GM19025 (cell line): ENCODE data around the gene FNDC3A.
A peak's percentile ranks its signal among the peaks of the same experiment; 100 is the strongest.

Source experiments
- ATAC-seq: cut with Tn5 transposase; IDR thresholded peaks from one replicate; pipeline ENCODE4 v1.9.1; 2021; ENCODE audit warnings: mild to moderate bottlenecking, low read depth, moderate library complexity; ENCODE audit not compliant: unreplicated experiment

The FNDC3A gene

DNA sequence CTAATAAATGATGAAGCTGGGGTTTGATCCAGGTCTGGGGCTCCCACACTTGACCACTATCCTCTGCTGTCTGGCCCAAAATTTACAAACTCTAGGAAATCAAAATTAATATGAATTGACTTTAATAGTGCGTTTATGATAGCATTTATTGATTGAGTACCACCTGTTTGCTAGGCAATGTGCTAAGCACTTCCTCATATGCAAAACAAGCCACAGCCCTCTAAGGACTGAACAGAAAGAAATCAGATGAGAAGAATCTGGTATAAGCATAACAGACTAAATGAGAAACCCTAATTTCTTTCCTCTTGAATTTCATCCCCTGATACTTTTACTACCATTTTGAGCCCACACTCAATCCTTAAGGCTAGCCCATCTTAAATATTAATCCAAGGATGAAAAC, 237.8 kb downstream of the FNDC3A start:
- no peak for ATAC-seq

DNA sequence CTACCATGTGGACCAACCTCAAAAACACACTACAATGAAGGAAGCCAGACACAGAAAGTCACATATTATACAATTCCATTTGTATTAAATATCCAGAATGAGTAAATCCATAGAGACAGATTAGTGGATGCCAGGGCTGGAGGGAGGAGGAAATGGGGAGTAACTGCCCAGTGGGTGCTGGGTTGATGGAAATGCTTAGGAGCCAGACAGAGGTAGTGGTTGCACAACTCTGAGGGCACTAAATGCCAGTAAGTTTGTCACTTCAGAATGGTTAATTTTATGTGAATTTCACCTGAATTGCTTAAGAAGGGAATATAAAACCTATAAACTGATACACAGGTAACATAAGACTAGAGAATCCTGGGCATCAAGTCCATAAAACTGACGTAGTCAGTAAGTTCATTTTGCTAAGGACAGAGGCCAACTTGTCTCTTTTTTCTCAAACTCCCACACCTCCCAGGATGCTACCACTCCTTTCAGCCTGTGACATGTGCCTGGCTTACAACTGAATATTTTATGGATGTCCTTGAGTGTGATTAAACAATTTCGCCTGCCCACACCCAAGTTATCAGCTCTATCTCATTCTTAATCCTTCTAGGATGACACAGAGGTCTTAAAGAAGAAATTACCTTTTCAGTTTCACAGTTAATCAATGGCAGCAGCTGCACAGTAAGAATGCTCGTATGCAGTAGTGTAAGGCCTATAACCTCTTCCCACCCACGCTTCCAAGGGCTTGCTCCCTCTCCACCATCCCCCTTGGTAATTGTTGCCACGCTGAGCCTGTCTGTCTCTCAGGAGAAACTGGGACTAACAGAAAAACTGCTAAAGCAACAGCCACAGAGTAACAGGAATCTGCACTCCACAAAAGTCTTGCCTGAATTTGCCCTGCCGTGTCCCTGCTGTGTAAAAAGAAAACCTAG, 238.5 kb downstream of the FNDC3A start:
- ATAC-seq: no peak

GRCh38 chr13:49214917-49215376, 239.2 kb downstream of the FNDC3A start:
- peak; percentile 65 for ATAC-seq

GRCh38 chr13:49216334-49216733, 240.6 kb downstream of the FNDC3A start:
- ATAC-seq: no peak

GRCh38 chr13:49217962-49218492, 242.3 kb downstream of the FNDC3A start:
- ATAC-seq: no peak

DNA sequence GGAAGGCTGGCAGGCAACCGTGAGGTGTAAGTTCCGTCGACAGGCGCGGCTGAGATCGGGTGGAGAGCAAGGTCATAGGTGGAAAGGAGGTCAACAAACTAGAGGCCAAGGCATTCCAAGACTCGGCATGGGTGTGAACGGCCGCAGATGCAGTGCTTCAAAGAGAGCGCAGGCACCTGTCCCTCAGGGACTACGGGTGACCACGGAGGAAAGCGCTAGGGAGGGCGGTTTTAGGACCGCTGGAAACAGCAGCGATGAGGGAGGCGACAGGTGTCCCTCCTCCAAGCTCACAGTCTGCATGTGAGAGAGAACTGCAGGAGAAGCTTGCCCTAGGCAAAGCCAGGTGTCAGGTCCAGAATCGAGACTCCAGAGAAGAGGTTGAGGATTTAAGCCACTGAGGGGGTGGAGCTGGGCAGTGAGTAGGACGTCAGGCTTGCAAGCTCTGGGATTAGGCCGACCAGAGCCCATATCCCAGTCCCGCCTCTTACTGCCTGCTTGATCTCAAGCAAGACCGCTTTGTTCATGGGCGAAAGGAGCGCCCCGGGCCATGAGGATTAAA, 242.9 kb downstream of the FNDC3A start:
- ATAC-seq: no peak

DNA sequence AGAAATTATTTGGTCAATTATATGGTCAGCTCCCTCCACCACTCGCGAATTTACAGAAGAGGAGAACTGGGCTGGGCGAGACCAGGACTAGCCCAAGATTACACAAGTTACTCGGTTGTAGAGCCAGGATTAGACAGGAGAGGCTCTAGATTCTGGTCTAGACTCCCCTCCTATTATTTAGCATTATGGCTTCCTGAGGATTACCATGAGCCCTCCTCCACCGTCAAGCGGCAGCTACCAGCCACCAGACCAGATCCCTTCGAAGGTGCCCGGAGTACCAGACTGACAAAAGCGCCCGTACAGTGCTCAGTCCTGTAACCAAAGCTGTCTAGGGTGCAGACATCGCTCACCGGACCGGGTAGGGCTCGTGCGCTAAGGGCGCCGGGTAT, 243.9 kb downstream of the FNDC3A start:
- ATAC-seq: no peak

- no peak for ATAC-seq
Observed at GRCh38 chr13:49220036-49220855, 244.5 kb downstream of the FNDC3A start, which contains the start of gene MLNR. Gene MLNR, plus strand, starts transcription at chr13:49220338. Its CDS starts 0 bp downstream, at chr13:49220338.

- no peak for ATAC-seq
Observed at GRCh38 chr13:49220856-49221589, 245.3 kb downstream of the FNDC3A start.

DNA sequence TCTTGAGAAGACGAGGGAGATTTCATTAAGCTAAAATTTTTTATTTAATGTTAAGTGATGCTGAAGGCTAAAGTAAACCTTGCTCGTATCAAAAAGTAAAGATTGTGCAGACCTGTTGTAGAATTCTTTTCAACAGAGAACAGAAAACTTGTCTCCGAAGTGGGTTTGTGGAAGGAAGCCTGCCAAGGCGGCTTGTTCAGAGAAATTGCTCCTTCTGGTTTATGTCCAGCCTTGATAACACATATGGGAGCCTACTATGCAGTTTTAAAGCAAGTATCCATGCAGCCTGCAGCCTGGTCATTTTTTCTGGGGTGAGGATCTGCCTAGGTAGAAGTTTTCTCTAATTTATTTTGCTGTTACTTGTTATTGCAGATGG, 245.9 kb downstream of the FNDC3A start:
- no peak for ATAC-seq

DNA sequence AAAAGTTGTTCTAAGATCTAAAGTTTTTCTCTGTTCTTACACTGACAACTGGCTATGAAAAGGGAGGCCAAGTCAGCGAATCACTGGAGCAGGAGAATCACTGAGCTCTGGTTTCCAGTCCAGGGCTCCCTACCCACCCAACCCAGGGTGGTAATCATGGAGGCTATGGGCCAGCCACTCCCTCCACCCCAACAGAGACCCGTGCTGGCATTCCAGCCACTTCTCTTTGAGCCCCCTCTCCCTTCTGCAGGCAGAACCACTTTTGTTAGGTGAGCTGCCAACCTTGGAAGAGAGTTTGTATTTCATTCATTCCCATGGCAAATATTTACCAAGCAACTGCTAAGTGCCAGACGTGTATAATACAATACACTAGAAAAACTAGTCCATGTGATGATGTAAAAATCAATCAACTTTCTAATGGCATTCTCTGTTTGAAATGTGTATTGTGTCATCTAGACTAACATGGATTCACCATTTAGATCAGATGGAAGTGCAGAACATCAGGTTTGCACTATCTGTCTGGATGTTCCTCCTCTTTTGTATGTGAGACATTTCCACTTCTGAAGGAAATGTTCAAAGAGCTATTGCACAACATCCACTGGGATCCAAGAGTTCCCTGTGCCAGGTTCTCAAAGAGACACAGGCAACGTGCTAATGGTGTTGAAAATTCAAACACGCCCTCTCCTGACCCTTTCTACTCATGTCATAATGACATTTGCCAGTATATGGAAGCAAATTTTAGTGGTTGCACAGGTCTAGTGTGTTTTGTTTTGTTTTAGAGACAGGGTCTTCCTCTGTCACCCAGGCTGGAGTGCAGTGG, 249.7 kb downstream of the FNDC3A start:
- ATAC-seq: no peak

GRCh38 chr13:49226613-49227012, 250.9 kb downstream of the FNDC3A start:
- no peak for ATAC-seq

- ATAC-seq: no peak
Observed at GRCh38 chr13:49234741-49235140, 259.0 kb downstream of the FNDC3A start.

DNA sequence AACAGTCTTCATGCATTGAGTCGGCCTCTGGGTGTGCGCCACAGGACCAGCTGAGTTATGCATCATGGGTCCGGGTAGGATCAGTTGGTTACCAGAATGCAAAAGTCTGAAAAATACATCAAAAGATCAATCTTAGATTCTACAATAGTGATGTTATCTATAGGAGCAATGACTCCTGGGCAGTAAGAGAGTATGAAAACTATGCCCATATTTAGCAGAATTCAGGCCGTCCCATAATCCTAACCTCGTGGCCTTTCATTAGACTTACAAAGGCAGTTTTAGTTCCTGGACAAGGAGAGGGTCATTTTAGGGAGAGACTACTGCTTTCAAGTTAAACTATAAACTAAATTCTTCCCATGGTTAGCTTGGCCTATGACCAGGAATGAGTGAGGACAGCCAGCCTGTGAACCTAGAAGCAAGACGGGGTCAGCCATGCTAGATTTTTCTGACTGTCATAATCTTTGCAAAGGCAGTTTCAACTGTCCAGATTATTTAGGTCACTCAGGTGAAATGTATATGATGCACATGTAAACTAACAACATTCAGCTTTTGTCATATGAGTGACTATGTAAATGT, 260.2 kb downstream of the FNDC3A start:
- no peak for ATAC-seq

DNA sequence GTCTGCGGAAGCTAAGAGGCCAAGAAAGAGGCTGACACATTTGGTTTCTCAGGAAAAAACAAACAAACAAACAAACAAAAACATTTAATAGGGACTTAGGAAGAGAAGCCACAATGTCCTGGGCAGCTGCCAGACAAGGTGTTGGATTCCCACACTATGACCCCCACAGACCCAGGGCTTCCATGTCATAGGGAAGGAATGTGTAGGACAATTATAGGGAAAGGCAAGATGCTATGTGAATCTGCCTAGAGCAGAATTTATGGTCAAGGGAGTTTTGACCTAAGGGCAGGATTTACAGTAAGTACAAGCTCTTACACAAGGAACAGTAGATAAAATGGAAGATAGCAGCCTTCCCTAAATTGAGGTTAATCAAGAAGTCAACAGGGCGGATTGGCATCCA, 262.9 kb downstream of the FNDC3A start:
- no peak for ATAC-seq

- ATAC-seq: no peak
Observed at GRCh38 chr13:49240017-49240416, 264.3 kb downstream of the FNDC3A start.

- ATAC-seq: no peak
Observed at GRCh38 chr13:49241296-49241695, 265.6 kb downstream of the FNDC3A start.

DNA sequence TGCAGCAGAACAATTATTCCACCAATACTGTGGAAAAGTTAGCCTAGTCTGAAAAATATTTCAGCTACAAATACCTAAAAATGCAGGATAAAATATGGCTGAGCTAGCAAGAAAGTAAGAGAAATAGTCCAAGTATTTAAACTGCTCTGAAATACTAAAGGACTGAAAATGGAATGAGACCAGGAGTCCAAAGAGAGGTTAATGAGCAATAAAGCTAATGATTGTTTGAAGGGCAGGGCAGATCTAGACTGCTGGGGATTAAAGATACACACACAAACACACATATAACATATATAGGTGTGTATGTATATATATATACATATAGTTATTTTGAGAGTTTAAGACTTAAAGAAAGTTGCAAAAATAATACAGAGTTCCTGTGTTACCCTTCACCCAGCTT, 269.4 kb downstream of the FNDC3A start:
- ATAC-seq: no peak
